ENCODE results near the gene CSRP1. TPM values are rescaled to one million over a fixed set of nuclear protein-coding genes. Genes with fewer than 3 reads are reported as not detected.
"Not testable (repeated sequence)": the region's sequence is repeated elsewhere in the genome, so short reads cannot be mapped to it uniquely, and the experiment has no call there.

CSRP1 gene
- 108 and 190 TPM in 2 replicates for total RNA-seq (2014; rRNA removed; shearing (Covaris generic); ENCODE audit: low replicate concordance)

DNA sequence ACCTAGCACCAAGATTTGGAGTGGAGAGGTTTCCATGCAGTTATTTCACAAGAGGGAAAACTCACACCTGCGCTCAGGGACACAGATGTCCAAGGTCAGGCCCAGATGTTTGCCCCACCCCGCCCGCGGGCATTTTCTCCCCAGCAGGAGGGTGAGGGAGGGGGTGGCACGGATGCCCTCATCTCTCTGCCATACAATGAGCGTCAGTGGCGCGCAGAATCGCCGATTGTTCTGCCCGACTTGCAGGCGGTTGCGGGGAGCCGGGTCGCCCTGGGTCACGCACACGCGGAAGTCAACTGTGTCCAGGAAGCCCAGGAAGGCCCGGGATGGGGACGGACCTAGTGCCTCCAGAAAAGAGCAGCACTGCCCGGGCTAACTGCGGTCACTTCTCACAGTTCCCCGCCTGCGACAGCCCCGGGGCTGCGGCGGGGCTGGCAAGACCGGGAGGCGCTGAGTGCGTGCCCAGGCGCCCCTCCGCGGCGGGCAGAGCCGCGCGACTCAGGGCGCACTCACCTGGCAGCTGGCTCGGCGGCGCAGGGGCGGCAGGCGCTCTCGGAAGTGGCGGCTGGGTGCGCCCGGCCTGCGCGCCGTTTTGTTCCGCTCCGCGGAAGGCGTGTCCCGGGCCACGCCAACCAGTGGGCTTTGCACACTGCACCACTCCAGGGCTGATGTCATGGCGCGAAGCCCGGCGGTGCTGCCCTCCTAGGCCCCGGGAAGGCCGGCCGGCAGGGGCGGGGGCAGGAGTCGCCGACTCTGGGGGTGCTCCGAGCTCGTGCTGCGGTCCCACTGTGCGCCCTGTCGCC, at the start of gene CSRP1:
TSS of gene CSRP1 (minus strand) at position 567 of the 803 bp plus-strand sequence. CDS start 10,820 bp downstream, outside the sequence.
- Histone ChIP-seq H3K36me3 (no peaks in the 10 kb centered on the region), H3K9me3 (no peaks in the 10 kb centered on the region), H3K4me3 (peak within 1 kb of the TSS; percentile 60), H3K27me3 (no peaks in the 10 kb centered on the region)
- DNase-seq = peak; percentile 89

DNA sequence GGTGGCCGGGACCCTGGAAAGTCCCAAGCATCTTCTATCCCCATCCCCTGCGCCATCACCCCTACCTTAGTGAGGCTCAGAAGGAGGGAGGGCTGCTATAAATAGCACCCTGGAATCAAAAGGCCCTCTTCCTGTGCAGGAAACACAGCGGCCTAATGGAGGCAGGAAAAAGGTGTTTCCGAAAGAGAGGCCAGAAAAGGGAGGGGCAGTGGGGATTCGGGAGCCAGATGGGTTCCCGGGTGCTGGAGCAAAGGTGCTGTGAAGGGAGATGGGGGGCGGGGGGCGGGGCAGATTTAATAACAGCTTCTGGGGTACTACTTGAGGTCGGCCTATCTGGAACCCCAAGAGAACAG, 48.6 kb upstream of the CSRP1 start:
- H3K4me3 ChIP-seq = no peak overlapping the region
- no peak for DNase-seq
- H3K9me3 ChIP-seq = no peaks in the 10 kb centered on the region
- H3K27me3 ChIP-seq = no peaks in the 10 kb centered on the region
- no peaks in the 10 kb centered on the region for H3K36me3 ChIP-seq

DNA sequence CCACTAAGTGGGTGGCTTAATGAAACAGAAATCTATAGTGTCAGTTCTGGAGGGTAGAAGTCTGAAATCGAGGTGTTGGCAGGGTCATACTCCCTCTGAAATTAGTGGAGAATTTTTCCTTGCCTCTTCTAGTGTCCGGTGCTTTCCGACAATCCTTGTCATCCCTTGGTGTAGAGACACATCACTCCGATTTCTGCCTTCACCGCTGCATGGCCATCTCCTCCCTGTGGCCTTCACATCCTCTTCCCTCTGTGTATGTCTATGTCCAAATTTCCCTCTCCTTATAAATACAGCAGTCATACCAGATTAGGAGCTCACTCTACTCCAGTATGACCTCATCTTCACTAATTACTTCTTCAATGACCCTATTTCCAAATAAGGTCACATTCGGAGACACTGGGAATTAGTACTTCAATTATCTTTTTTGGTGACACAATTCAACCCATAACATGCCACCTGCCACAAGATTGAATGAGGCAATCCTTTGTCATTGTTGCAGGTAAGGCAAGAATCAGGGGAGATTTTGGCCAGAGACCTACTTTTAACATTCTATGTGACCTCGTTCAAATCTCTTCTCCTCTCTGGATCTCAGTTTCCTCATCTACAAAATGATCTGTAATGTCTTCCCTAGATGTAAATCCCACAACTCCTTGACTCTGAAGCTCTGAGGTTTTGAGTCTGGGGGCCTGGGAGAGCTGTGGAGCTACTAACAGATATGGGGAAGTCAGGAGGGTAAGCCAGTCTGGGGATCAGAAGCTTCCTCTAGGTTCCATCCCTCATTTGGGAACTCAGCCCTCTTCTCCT, 48.1 kb upstream of the CSRP1 start:
- no peaks in the 10 kb centered on the region for H3K36me3 ChIP-seq
- H3K27me3 ChIP-seq = no peaks in the 10 kb centered on the region
- H3K4me3 ChIP-seq = no peak overlapping the region
- DNase-seq = no peak
- no peaks in the 10 kb centered on the region for H3K9me3 ChIP-seq

DNA sequence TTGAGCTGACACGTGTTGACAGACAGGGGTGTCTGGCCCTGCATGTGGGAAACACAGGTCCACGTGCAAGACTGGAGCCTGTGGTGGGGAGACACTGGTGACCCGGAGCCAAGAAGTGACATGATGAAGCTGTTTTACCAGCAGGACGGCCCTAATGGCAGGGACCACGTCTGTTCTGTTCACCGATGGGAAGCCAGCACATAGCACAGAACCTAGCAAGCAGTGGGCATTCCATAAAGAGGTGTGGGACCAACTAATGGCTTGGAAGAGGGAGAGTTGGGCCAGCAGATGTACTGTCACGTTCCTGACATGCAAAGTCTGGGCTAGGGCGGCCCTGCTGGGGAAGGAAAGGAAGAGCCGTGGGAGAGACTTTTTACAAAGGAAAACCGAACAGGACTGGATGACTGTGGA, 47.3 kb upstream of the CSRP1 start:
- Histone ChIP-seq H3K27me3 (no peaks in the 10 kb centered on the region), H3K4me3 (no peak overlapping the region), H3K9me3 (no peaks in the 10 kb centered on the region), H3K36me3 (no peaks in the 10 kb centered on the region)
- DNase-seq = no peak

DNA sequence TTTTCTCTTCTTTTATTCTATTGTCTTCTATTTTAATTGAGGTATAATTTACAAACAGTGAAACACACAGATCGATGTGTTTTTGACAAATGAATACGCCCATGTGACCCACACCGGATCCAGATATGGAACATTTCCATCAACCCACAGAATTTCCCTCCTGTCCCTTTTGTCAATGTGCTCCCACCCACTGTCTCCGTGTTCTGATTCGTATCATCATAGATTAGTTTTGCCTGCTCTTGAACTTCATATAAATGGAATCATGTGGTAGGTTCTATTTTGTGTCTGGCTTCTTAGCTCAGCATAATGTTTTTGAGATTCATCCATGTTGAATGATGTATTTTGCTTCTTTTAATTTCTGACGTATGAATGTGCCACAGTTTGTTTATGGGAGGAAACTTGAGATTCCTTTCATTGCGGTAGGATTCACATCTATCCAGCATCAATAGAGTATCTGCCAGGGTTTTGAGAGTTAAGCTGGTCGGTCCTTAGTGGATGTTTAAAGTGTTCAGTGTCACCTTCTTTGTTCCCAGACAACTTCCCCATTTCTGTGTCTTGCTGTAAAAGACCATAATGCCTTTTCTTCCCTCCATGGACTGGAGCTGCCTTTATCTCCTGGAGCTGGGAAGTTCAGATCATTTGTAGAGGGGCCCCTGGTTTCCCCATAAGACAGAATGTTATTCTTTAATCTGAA, 46.7 kb upstream of the CSRP1 start:
- Histone ChIP-seq H3K27me3 (no peaks in the 10 kb centered on the region), H3K36me3 (no peaks in the 10 kb centered on the region), H3K4me3 (no peak overlapping the region), H3K9me3 (no peaks in the 10 kb centered on the region)
- DNase-seq = no peak

DNA sequence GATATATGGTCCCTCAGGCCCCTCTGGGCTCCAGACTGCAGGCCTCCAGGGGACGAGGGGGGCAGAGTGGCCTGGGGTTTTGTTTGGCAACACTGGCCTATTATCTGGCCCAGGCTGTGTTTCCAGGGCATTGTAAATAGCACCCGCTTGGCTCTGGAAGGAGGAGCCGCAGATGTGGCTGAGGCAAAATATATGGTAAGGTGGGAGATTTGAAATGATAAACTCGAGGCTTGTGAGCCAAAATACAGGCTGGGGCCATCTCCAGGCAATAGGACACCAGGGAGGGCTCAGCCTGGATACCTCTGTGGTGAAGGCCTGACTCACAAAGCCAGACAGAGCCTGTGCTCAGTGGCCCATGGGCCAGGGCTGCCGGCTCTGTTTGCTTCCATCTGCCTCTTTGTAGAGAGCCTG, 46.0 kb upstream of the CSRP1 start:
- Histone ChIP-seq H3K4me3 (no peak overlapping the region), H3K9me3 (no peaks in the 10 kb centered on the region), H3K27me3 (no peaks in the 10 kb centered on the region), H3K36me3 (no peaks in the 10 kb centered on the region)
- peak; percentile 49 for DNase-seq

DNA sequence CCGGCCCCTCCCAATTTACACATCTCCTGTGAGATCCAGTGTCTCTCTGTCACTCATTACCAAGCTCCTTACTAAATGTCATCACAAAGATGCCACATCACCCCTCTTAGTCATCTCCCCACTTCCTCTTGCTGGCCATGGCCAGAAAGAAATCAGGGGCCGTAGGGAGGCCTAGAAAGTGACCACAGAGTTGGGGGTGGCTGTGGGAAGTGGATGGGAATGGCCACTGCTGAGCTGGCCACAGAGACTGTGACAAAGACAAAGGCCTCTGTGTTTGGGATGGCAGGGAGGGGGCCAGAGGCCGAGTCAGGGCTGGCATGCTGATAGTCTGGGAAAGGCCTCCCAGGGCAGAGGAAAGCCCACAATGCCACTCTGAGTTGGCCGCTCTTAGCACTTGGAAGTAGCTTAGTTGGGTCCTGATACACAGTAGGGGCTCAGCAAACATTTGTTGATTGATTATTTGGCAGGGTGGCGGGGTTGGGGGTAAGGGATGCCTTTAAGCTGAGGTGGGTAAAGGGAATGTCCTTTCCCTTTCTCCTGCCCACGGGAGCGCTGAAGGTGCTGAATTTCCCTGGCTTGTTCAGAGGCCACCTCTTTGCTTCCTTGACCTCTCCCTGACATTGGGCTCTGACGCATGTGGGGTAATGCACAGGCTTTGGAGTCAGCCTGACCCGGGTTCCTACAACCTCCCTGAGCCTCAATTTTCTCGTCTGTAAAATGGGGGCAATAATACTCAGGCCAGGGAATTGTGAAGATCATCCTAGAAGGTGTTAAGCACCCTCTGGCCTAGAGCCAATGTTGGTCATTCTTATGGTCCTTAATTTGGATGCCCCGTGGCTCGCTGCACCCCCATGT, 45.2 kb upstream of the CSRP1 start:
- no peaks in the 10 kb centered on the region for H3K27me3 ChIP-seq
- no peaks in the 10 kb centered on the region for H3K9me3 ChIP-seq
- DNase-seq = peak; percentile 60
- no peak overlapping the region for H3K4me3 ChIP-seq
- no peaks in the 10 kb centered on the region for H3K36me3 ChIP-seq

DNA sequence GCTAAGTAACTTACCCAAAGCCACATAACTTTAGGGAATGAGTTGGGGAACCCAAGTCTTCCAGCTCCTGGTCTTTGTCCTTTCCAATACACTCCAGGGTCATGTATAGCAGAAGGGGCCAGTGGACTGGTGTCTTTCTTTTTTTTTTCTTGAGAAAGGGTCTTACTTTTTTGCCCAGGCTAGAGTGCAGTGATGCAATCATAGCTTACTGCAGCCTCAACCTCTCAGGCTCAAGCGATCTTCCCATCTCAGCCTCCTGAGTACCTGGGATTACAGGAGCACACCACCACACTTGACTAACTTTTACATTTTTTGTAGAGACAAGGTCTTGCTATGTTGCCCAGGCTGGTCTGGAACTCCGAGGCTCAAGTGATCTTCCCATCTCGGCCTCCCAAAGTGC, 44.2 kb upstream of the CSRP1 start:
- no peak overlapping the region for H3K4me3 ChIP-seq
- H3K9me3 ChIP-seq = no peaks in the 10 kb centered on the region
- no peaks in the 10 kb centered on the region for H3K36me3 ChIP-seq
- H3K27me3 ChIP-seq = no peaks in the 10 kb centered on the region
- DNase-seq = no peak

DNA sequence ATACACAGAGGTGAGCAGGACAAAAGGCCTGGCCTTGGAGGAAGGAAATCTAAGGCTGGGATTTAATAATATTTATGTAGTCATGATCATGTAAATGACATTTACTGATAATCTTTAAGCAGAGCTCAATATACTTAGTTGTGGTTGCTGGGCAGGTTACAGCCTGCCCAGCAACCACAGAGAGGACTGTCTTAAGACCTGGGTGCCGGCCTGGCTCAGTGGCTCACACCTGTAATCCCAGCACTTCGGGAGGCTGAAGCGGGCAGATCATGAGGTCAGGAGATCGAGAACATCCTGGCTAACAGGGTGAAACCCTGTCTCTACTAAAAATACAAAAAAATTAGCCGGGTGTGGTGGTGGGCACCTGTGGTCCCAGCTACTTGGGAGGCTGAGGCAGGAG, 42.6 kb upstream of the CSRP1 start:
- not testable (repeated sequence) for H3K27me3 ChIP-seq, DNase-seq, H3K4me3 ChIP-seq, H3K9me3 ChIP-seq, H3K36me3 ChIP-seq

DNA sequence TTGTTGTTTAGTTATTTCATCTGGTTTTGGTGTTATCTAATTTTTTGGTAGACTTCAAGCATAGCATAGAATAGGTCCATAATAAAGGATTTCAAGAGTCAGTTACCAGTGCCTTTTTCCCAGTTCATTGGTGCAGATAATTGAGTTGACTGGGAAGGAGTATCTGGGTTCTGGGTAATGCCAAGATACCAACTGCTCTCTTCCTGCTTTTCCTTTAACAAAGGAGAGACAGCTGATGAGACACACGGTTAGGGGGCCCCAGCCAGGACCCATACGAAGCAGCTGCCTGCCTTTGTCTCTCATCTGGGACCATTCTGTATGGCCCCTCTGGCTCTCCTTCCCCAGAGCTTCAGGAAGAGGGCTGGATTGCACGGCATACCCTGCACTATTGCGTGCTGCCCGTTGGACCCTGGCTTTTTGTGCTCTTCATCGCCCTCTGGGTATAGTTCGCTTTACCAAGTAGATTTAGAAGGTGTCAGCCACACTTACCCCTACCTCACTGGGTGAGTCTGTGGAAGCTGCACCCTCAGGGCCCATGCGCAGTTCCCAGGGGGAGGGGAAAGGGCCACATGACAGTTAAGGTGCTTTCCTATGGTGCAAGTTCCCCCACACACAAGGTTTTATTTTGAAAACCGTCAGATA, 39.0 kb upstream of the CSRP1 start:
- Histone ChIP-seq H3K36me3 (no peaks in the 10 kb centered on the region), H3K9me3 (no peaks in the 10 kb centered on the region), H3K27me3 (no peaks in the 10 kb centered on the region), H3K4me3 (no peak overlapping the region)
- DNase-seq = no peak

DNA sequence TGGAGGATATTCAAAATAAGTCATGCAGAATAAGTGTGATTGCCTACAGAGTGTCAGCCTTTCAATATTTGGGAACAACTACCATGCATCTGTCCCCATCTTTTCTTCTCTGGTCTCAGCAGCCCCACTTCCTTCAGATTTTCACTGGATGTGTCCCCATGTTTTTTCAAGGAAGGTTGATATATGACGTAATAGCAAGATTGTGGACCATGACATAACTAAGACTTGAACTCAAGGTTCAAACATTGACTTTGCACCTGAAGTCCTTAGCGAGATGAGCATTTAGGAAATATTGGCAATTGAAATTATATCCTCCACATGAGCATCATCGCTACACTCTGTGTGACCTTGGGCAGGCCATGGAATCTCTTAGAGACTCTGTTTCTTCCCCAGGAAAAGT, 37.8 kb upstream of the CSRP1 start:
- no peak overlapping the region for H3K4me3 ChIP-seq
- no peaks in the 10 kb centered on the region for H3K9me3 ChIP-seq
- no peaks in the 10 kb centered on the region for H3K36me3 ChIP-seq
- no peak for DNase-seq
- H3K27me3 ChIP-seq = no peaks in the 10 kb centered on the region

DNA sequence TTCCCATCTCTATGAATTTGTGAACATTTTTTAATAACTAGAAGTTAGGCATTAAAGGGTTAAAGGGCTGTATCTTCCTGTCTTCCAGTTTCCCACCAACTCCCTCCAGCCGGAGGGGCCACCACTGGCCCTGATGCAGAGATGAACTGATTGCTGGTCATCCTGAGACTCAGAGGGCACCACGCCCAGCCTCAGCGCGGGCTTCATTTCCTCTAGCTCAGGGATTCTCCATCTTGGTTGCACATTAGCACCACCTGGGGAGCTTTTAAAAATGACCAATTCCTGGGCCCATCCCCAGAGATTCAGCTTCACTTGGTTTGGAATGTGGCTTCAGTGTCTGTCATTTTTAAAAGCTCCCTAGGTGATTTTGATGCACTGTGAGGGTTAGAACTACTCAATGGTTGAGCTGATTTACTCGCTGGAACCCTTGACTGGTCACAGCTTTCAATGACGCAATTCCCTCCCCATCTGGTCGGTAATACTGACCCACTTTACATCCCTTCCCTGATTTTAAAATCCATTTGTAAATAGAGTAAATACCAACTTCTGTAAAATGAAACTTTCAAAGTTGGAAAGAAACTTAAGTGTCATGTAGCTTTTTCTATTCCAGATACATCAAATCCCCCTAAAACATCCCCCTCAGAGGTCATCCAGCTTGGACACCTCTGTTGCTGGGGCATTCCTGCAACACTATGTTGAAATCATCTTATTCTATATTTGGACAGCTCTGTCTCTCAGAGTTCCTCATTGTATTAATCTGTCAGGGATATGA, 37.1 kb upstream of the CSRP1 start:
- DNase-seq = no peak
- no peak overlapping the region for H3K4me3 ChIP-seq
- no peaks in the 10 kb centered on the region for H3K27me3 ChIP-seq
- no peaks in the 10 kb centered on the region for H3K36me3 ChIP-seq
- no peaks in the 10 kb centered on the region for H3K9me3 ChIP-seq

DNA sequence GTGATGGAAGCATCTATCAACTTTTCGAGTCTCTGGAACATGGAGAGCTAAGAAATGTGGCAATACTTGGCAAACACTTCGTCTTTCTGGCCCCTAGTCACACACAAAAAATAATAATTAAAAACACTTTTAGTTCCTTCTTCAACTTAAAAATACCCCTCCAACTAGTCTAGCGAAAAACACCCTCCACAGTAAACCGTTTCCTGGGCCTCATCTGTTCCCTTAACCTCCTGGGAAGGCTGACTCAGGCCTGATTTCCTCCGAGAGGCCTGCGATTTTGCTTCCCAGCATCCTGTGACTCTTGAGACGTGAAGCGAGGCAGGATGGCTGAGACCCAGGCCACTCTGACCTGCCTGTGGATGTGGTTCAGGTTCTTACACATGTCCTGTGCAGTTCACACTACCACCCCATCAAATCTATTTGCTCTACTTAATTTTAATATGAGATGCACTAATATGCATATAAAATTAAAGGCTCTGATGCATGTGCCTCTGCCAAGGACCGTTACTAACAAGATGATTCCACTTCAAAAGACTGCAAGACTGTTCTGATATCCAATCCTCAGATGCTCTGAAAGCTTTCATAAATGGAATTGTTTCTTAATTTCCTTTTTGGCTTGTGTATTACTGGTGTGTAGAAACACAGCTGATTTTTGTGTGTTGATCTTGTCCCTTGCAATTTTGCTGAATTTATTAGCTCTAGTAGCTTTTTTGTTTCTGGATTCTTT, 35.5 kb upstream of the CSRP1 start:
- DNase-seq = peak; percentile 67
- H3K27me3 ChIP-seq = no peaks in the 10 kb centered on the region
- no peaks in the 10 kb centered on the region for H3K36me3 ChIP-seq
- H3K9me3 ChIP-seq = no peaks in the 10 kb centered on the region
- no peak overlapping the region for H3K4me3 ChIP-seq

DNA sequence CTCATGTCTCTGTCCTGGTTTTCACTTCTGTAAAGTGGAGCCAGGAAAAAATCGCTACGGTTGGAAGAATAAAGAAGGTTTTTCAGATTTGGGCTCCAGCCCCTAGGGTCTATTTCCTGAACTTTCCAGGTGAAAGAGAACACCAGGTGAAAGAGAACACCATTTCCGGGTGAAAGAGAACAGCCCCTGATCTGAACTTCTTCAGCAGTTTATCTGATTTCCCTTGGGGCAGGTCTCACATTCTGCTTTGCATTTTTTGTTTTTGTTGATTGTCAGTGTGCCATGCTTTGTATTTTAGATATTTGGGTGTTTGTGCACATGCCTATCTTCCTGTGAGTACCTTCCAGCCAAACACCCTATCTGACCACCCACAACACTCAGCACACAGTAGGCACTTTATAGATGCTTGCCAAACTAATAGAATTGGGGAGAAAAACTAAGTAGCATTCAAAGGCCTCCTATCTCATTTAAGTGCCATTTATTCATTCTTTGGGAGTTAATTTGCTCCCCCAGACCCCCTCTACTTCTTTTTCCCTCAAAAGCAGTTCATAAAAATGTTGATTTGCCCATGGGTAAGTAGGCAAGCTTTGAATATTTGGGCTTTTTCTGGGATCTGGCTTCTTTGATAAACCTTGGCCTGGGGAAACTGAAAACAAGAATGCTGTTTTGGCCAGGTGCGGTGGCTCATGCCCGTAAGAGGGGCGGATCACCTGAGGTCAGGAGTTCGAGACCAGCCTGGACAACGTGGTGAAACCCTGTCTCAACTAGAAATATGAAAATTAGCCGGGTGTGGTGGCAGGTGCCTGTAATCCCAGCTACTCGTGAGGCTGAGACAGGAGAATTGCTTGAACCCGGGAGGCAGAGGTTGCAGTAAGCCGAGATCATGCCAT, 34.2 kb upstream of the CSRP1 start:
- no peak for DNase-seq
- Histone ChIP-seq H3K9me3 (no peaks in the 10 kb centered on the region), H3K36me3 (no peaks in the 10 kb centered on the region), H3K27me3 (no peaks in the 10 kb centered on the region), H3K4me3 (peak overlapping the region; percentile 61)

All from MG63 (cell line).